ENCODE data around the gene CD63. TPM values are rescaled to one million over a fixed set of nuclear protein-coding genes. Genes with fewer than 3 reads are reported as not detected.

CD63 gene
- total RNA-seq, 1 experiment from 2014 or later: 367 TPM

GRCh38 chr12:55703901-55704761 lies 24.7 kb downstream of the CD63 start:
- ChIA-PET CTCF (interaction anchor here (0.7 kb wide), 1 partner anchor 7 kb away, joined by 3 read pairs; no protein-coding TSS in a partner anchor), POLR2A (ENCODE audit: low non-redundant PET) (no interaction called here)
- peaks cover 14% of the 10 kb centered on the region for H3K4me1 ChIP-seq (ENCODE audit: insufficient read depth, low read length, poor library complexity, severe bottlenecking)
- no TSS peak for BruUV-seq (replicated peaks)
- H3K9me3 ChIP-seq (ENCODE audit: low read depth, low read length, poor library complexity, severe bottlenecking): no peaks in the 10 kb centered on the region
- H3K36me3 ChIP-seq (ENCODE audit: insufficient read depth, low read length, poor library complexity, severe bottlenecking): no peaks in the 10 kb centered on the region
- no peaks in the 10 kb centered on the region for H3K27me3 ChIP-seq (replicated peaks; ENCODE audit: insufficient read depth, low read depth, low read length, poor library complexity)
- no peak overlapping the region for H3K4me3 ChIP-seq (ENCODE audit: low read depth, low read length, poor library complexity, severe bottlenecking)
- H3K27ac ChIP-seq (ENCODE audit: low read depth, low read length, poor library complexity, severe bottlenecking): no peak overlapping the region
- TF ChIP-seq CTCF (conservative IDR thresholded peaks at IDR 0.05; ENCODE audit: low read depth, low read length) (no peak), EZH2 (IDR thresholded peaks at IDR 0.05; ENCODE audit: borderline replicate concordance, low read depth, low read length, poor library complexity, severe bottlenecking) (no peak)
- intact Hi-C loops (cut with micrococcal nuclease; ENCODE audit: unreplicated experiment): no loop called here
- no peak for DNase-seq (ENCODE audit: low spot score)

- BruUV-seq (replicated peaks): no TSS peak
- intact Hi-C loops (cut with micrococcal nuclease; ENCODE audit: unreplicated experiment): no loop called here
- CTCF ChIA-PET: interaction anchor here (0.7 kb wide), 1 partner anchor 8 kb away, joined by 3 read pairs; no protein-coding TSS in a partner anchor
These were observed 25.5 kb downstream of the CD63 start for GRCh38 chr12:55703288-55703687.

DNA sequence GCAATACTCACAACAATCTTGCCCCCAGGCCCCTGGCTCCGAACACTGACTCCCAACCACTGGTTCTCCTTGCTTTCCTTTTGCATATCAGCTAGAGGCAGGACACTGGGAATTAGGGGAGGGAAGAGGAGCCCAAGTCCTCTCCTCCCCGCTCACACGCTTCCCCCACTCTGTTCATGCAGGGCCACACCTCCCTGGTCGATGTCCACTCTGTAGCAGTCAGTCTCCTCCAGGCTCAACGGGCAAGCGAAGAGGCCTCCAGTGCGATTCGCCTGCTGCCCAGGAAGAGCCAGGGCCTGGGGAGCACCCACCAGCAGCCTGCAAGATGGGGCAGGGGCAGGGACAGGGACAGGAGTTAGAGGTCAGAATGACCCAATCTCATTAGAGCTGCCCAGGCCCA lies 25.9 kb downstream of the CD63 start:
- no peak overlapping the region for H3K27ac ChIP-seq (ENCODE audit: low read depth, low read length, poor library complexity, severe bottlenecking)
- CTCF ChIA-PET: no interaction called here
- POLR2A ChIA-PET (ENCODE audit: low non-redundant PET): no interaction called here
- BruUV-seq (replicated peaks): no TSS peak
- DNase-seq (ENCODE audit: low spot score): no peak
- no peaks in the 10 kb centered on the region for H3K9me3 ChIP-seq (ENCODE audit: low read depth, low read length, poor library complexity, severe bottlenecking)
- TF ChIP-seq EZH2 (IDR thresholded peaks at IDR 0.05; ENCODE audit: borderline replicate concordance, low read depth, low read length, poor library complexity, severe bottlenecking): no peak
- TF ChIP-seq CTCF (conservative IDR thresholded peaks at IDR 0.05; ENCODE audit: low read depth, low read length): no peak
- intact Hi-C loops (cut with micrococcal nuclease; ENCODE audit: unreplicated experiment): no loop called here
- no peaks in the 10 kb centered on the region for H3K36me3 ChIP-seq (ENCODE audit: insufficient read depth, low read length, poor library complexity, severe bottlenecking)
- no peaks in the 10 kb centered on the region for H3K27me3 ChIP-seq (replicated peaks; ENCODE audit: insufficient read depth, low read depth, low read length, poor library complexity)
- H3K4me3 ChIP-seq (ENCODE audit: low read depth, low read length, poor library complexity, severe bottlenecking): no peak overlapping the region
- peaks cover 9% of the 10 kb centered on the region for H3K4me1 ChIP-seq (ENCODE audit: insufficient read depth, low read length, poor library complexity, severe bottlenecking)

More at GRCh38 chr12:55703288-55703687, 25.5 kb downstream of the CD63 start:
- no peak overlapping the region for H3K27ac ChIP-seq (ENCODE audit: low read depth, low read length, poor library complexity, severe bottlenecking)
- no peaks in the 10 kb centered on the region for H3K36me3 ChIP-seq (ENCODE audit: insufficient read depth, low read length, poor library complexity, severe bottlenecking)
- no peak for TF ChIP-seq EZH2 (IDR thresholded peaks at IDR 0.05; ENCODE audit: borderline replicate concordance, low read depth, low read length, poor library complexity, severe bottlenecking)
- TF ChIP-seq CTCF (conservative IDR thresholded peaks at IDR 0.05; ENCODE audit: low read depth, low read length): no peak
- H3K4me3 ChIP-seq (ENCODE audit: low read depth, low read length, poor library complexity, severe bottlenecking): no peak overlapping the region
- DNase-seq (ENCODE audit: low spot score): no peak
- POLR2A ChIA-PET (ENCODE audit: low non-redundant PET): no interaction called here
- no peaks in the 10 kb centered on the region for H3K9me3 ChIP-seq (ENCODE audit: low read depth, low read length, poor library complexity, severe bottlenecking)
- H3K4me1 ChIP-seq (ENCODE audit: insufficient read depth, low read length, poor library complexity, severe bottlenecking): peaks cover 11% of the 10 kb centered on the region
- no peaks in the 10 kb centered on the region for H3K27me3 ChIP-seq (replicated peaks; ENCODE audit: insufficient read depth, low read depth, low read length, poor library complexity)
